Neural cell (in vitro differentiated cells): ENCODE measurements around the gene MYL6B.

Experiments
- EP300 ChIP-seq: fragments of 450-650 bp; conservative IDR thresholded peaks from 2 replicates; pipeline ENCODE4 v1.6.1; 2014; ENCODE audit warnings: antibody characterized with exemption, mild to moderate bottlenecking, moderate library complexity; ENCODE audit not compliant: poor library complexity, severe bottlenecking
- MXI1 ChIP-seq: fragments of 450-650 bp; conservative IDR thresholded peaks from 2 replicates; pipeline ENCODE4 v1.6.1; 2014; ENCODE audit warnings: antibody characterized with exemption, mild to moderate bottlenecking; ENCODE audit not compliant: poor library complexity, severe bottlenecking
- TAF1 ChIP-seq: IDR thresholded peaks from 2 replicates; pipeline ENCODE4 v1.6.1; 2012; ENCODE audit warnings: low read depth
- TF ChIP-seq, protein P1 (sequence below): fragments of 450-650 bp; IDR thresholded peaks from 2 replicates; pipeline ENCODE4 v1.5.1; 2014; ENCODE audit warnings: antibody characterized with exemption, mild to moderate bottlenecking, moderate library complexity; ENCODE audit not compliant: poor library complexity, severe bottlenecking

DNA sequence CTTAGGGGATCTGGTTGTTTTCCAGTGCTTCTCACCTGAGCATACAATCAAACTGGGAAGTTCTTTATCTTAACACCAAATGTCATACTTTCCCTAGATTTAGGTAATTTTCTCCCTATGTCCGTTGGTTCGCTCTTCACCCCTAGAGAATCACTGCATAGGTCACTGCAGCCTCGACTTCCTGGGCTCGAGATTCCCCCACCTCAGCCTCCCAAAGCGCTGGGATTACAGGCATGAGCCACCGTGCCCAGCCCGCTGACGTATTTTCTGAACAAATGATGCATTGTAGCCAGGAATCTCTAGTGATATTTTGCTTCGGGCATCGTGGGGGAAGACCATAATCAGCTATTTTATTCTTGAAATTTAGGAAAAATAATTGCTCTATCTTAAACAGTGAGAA is 37.1 kb upstream of the MYL6B start:
- TF ChIP-seq EP300 (no peak), TAF1 (no peak), MXI1 (no peak)
- TF ChIP-seq, protein P1, sequence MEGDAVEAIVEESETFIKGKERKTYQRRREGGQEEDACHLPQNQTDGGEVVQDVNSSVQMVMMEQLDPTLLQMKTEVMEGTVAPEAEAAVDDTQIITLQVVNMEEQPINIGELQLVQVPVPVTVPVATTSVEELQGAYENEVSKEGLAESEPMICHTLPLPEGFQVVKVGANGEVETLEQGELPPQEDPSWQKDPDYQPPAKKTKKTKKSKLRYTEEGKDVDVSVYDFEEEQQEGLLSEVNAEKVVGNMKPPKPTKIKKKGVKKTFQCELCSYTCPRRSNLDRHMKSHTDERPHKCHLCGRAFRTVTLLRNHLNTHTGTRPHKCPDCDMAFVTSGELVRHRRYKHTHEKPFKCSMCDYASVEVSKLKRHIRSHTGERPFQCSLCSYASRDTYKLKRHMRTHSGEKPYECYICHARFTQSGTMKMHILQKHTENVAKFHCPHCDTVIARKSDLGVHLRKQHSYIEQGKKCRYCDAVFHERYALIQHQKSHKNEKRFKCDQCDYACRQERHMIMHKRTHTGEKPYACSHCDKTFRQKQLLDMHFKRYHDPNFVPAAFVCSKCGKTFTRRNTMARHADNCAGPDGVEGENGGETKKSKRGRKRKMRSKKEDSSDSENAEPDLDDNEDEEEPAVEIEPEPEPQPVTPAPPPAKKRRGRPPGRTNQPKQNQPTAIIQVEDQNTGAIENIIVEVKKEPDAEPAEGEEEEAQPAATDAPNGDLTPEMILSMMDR = no peak
